ENCODE measurements around the gene RBM44.
"Not testable (repeated sequence)": the region's sequence is repeated elsewhere in the genome, so short reads cannot be mapped to it uniquely, and the experiment has no call there.

The RBM44 gene

DNA sequence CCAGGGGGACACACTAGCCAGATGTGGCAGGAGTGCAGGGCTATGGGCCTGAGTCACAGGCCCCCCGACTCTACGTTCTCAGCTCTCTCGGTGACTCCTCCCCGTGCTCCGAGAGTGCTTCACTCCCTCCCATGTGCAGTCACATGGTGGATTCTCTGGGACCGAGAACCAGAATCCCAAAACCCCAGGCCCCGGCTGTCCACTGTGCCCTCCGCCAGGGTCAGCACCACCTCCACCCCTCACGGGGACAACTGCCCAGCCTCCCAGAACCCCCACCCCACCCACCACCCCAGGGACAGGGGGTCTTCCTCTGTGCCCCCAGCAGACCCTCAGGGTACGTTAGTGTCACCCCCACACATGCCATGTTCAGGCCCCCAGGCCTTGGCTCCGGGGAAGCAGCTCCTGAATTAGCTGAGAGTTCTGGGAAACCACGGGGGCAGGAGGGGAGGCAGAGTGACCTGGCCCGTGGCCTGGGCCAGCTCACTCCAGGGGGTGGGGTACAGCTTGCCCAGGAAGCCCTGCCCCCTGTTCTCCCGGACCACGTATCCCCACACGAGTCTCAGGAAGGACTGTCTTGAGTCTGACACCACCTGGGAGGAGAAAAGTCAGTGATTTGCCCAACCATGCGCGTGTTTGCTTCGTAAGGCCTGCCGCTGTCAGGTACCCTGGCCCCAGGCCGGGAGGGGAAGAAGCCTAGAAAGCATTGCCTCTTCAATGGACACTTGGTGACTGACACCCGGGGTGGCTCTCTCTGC is 65.3 kb downstream of the RBM44 start:
- Histone ChIP-seq H3K9me3 (ENCODE audit: control insufficient read depth, low read length) (no peaks in the 10 kb centered on the region), H3K27me3 (ENCODE audit: control insufficient read depth, insufficient read depth, low read length, poor library complexity, severe bottlenecking) (peaks cover 38% of the 10 kb centered on the region), H3K4me1 (ENCODE audit: control insufficient read depth, insufficient read depth, low read length) (peaks cover 12% of the 10 kb centered on the region), H3K27ac (ENCODE audit: insufficient read depth, low read depth, low read length, poor library complexity, severe bottlenecking) (no peak overlapping the region), H3K4me3 (ENCODE audit: insufficient read depth, low read depth, low read length) (no peak overlapping the region), H3K36me3 (ENCODE audit: control insufficient read depth, insufficient read depth, low read length) (no peaks in the 10 kb centered on the region)
- 61 to 65% methylated on average over 22 of the region's 22 CpGs for WGBS, 2 experiments

DNA sequence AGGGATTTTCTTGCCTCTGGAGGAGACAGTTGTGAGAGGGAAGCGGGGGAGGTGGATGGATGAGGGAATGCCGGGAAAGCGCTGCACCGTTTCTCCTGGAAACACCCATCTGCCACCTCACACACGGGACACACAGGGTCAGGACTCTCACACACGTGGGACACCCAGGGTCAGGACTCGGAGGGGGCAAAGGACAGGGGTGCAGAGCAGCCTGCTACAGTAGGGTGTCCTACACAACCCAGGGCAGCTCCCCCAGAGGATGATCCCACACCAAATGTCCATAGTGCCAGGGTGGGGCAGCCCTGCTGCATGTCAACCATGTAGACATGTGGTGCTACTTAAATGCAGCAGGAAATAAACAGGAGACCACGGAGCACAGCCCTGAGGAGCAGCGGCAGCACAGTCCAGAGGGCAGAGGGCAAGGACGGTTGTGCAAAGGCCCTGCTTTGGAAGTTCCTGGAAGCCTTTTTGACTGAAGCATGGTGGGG is 65.9 kb downstream of the RBM44 start:
- Histone ChIP-seq H3K27ac (ENCODE audit: insufficient read depth, low read depth, low read length, poor library complexity, severe bottlenecking) (no peak overlapping the region), H3K4me1 (ENCODE audit: control insufficient read depth, insufficient read depth, low read length) (peaks cover 8% of the 10 kb centered on the region), H3K4me3 (ENCODE audit: insufficient read depth, low read depth, low read length) (no peak overlapping the region), H3K36me3 (ENCODE audit: control insufficient read depth, insufficient read depth, low read length) (no peaks in the 10 kb centered on the region), H3K27me3 (ENCODE audit: control insufficient read depth, insufficient read depth, low read length, poor library complexity, severe bottlenecking) (peaks cover 32% of the 10 kb centered on the region), H3K9me3 (ENCODE audit: control insufficient read depth, low read length) (no peaks in the 10 kb centered on the region)
- 72 to 73% methylated on average over 10 of the region's 10 CpGs for WGBS, 2 experiments

DNA sequence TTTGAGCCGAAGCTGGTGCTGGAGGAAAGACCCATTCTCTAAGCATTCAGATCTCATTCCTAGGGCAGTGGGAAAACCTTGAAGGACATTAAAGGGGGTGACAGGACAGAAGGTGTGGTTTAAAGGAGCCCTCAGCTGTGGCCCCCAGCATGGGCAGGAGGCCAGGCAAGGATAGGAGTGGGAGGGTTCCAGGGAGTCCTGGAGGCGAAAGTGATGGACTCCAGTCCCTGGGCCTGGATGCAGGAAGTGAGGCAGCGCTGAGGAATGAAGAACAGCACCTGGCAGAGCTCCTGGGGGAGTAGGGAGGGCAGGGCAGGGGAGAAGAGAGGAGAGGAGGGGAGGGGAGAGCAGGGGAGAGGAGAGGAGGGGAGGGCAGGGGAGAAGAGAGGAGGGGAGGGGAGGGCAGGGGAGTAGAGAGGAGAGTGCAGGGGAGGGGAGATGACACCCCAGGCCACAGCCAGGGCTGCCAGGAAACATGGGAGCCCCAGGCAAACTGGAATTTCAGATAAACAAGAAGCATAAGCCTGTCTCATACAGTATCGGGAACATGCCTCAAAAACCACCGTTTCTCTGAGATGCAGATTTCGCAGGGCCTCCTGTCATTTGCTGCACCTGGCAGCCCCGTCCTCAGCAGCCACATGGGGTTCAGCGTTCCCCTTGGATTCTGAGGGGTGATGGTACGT is 66.5 kb downstream of the RBM44 start:
- no peaks in the 10 kb centered on the region for H3K9me3 ChIP-seq (ENCODE audit: control insufficient read depth, low read length)
- H3K4me3 ChIP-seq (ENCODE audit: insufficient read depth, low read depth, low read length) = no peak overlapping the region
- 84 to 87% methylated on average over 9 of the region's 9 CpGs for WGBS, 2 experiments
- H3K27me3 ChIP-seq (ENCODE audit: control insufficient read depth, insufficient read depth, low read length, poor library complexity, severe bottlenecking) = peaks cover 26% of the 10 kb centered on the region
- H3K4me1 ChIP-seq (ENCODE audit: control insufficient read depth, insufficient read depth, low read length) = peaks cover 8% of the 10 kb centered on the region
- no peak overlapping the region for H3K27ac ChIP-seq (ENCODE audit: insufficient read depth, low read depth, low read length, poor library complexity, severe bottlenecking)
- no peaks in the 10 kb centered on the region for H3K36me3 ChIP-seq (ENCODE audit: control insufficient read depth, insufficient read depth, low read length)

DNA sequence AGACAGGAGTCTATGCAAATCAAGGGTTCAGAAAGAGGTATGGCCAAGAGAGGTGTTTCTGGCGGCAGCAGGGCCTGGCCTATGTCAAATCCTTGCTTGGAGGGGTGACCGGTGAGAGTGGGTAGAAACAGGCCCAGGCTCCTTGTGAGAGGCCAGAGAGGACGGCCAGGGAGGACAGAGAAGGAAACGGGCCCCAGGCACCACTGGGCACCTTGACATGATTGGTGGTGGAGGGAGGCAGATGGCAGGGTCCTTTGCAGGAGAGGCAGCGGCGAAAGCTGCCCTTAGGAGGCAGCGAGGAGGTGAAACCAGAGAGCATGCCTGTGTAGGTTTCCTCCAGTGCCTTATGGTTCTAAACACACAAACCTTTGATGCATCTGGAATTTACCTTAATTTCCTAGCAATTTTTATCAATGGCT is 67.1 kb downstream of the RBM44 start:
- Histone ChIP-seq H3K9me3 (ENCODE audit: control insufficient read depth, low read length) (no peaks in the 10 kb centered on the region), H3K4me3 (ENCODE audit: insufficient read depth, low read depth, low read length) (no peak overlapping the region), H3K4me1 (ENCODE audit: control insufficient read depth, insufficient read depth, low read length) (peaks cover 8% of the 10 kb centered on the region), H3K27me3 (ENCODE audit: control insufficient read depth, insufficient read depth, low read length, poor library complexity, severe bottlenecking) (peaks cover 20% of the 10 kb centered on the region), H3K27ac (ENCODE audit: insufficient read depth, low read depth, low read length, poor library complexity, severe bottlenecking) (no peak overlapping the region), H3K36me3 (ENCODE audit: control insufficient read depth, insufficient read depth, low read length) (no peaks in the 10 kb centered on the region)
- WGBS, 2 experiments = 87 to 88% methylated on average over 7 of the region's 7 CpGs

DNA sequence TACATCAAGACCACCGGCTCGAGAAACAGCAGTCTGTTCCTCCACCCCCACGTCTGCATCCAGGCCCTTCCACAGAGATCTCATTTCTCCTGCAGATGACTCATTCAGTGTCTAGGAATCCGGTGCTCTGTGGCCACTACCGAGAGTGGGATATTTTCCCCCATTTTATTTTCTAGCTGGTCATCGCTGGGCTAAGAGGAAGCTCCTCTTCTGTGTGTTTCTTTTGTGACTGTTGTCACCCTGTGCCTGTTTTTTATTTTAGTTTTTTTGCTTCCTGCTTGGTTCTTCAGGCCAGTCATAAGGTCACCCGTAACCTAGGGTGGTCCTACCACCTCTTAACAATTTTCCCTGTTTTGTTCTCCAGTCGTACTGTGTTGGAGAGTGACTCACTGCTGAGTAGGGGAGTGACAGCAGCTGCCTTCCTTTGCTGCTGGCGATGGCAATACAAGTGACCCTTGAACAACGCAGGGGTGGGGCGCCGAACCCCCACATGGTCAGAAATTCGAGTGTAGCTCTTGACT is 67.6 kb downstream of the RBM44 start:
- H3K27ac ChIP-seq (ENCODE audit: insufficient read depth, low read depth, low read length, poor library complexity, severe bottlenecking) = no peak overlapping the region
- H3K36me3 ChIP-seq (ENCODE audit: control insufficient read depth, insufficient read depth, low read length) = no peaks in the 10 kb centered on the region
- 77 to 87% methylated on average over 13 of the region's 13 CpGs for WGBS, 2 experiments

DNA sequence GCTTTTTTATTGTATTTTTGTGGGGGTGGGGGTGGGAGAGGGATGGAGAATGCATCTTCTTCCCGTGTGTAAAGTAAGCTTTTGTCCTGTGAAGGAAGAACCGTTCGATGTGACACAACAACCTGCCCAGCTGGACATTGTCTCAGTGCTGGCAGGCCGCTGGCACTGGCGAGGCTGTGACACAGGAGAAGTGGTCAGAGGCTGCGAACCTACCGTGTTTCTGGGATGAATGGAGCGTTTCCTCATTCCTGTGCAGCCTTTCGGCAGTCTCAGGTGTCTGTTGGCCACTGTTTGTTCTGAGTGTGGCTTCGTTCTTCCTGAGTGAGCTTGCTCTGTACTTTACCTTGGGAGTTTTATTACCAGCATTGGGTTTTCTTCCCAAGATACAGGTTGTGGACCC is 68.9 kb downstream of the RBM44 start:
- no peaks in the 10 kb centered on the region for H3K9me3 ChIP-seq (ENCODE audit: control insufficient read depth, low read length)
- no peak overlapping the region for H3K4me3 ChIP-seq (ENCODE audit: insufficient read depth, low read depth, low read length)
- H3K4me1 ChIP-seq (ENCODE audit: control insufficient read depth, insufficient read depth, low read length) = peaks cover 8% of the 10 kb centered on the region
- 90 to 91% methylated on average over 10 of the region's 10 CpGs for WGBS, 2 experiments
- H3K36me3 ChIP-seq (ENCODE audit: control insufficient read depth, insufficient read depth, low read length) = no peaks in the 10 kb centered on the region
- H3K27me3 ChIP-seq (ENCODE audit: control insufficient read depth, insufficient read depth, low read length, poor library complexity, severe bottlenecking) = peaks cover 3% of the 10 kb centered on the region
- no peak overlapping the region for H3K27ac ChIP-seq (ENCODE audit: insufficient read depth, low read depth, low read length, poor library complexity, severe bottlenecking)

More for the DNA sequence above, 67.6 kb downstream of the RBM44 start:
- H3K4me1 ChIP-seq (ENCODE audit: control insufficient read depth, insufficient read depth, low read length) = peaks cover 8% of the 10 kb centered on the region
- peaks cover 15% of the 10 kb centered on the region for H3K27me3 ChIP-seq (ENCODE audit: control insufficient read depth, insufficient read depth, low read length, poor library complexity, severe bottlenecking)
- no peaks in the 10 kb centered on the region for H3K9me3 ChIP-seq (ENCODE audit: control insufficient read depth, low read length)
- no peak overlapping the region for H3K4me3 ChIP-seq (ENCODE audit: insufficient read depth, low read depth, low read length)

DNA sequence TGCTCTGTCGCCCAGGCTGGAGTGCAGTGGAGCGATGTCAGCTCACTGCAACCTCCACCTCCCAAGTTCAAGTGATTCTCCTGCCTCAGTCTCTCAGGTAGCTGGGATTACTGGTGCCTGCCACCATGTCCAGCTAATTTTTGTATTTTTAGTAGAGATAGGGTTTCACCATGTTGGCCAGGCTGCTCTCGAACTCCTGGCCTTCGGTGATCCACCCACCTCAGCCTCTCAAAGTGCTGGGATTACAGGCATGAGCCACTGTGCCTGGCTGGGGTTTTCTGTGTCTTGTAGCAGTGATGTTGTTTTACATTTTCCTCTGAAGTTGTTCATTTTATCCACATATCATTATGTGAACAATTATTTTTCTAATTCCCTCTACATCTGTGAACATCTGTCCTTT is 69.5 kb downstream of the RBM44 start:
- H3K4me3 ChIP-seq (ENCODE audit: insufficient read depth, low read depth, low read length); H3K27ac ChIP-seq (ENCODE audit: insufficient read depth, low read depth, low read length, poor library complexity, severe bottlenecking): not testable (repeated sequence)
- WGBS, 2 experiments = 93 to 96% methylated on average over 4 of the region's 4 CpGs

DNA sequence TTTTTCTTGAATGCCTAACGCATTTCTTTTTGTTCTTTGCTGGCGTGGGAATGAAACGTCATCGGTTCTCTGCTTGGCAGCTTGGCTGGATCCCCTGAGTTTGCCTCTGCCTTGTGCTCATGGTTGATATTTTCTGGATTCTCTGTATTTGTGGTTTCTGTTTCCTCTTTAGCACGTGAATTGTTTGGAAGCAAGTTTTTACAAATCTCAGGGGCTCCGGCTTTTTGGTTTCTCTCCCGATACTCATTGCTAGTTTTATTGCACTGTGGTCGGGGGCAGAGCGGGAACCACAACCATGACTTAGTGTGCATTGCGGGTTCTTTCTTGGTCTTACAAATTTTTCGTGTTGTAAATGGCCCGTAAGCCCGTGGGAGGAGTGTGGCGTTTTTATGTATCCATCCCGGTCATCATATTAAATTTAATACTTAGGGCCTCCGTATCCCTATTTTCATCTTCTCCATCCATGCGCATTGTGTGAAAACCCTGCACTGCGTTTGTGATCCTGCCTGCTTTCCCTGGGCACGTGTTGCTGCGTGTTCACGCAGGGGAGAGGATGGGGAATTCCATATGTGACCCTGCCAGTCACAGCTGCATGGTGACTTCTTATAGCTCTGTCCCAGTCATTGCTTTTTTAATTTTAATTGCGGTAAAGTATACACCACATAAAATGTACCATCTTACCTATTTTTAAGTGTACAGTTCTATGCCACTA is 70.2 kb downstream of the RBM44 start:
- H3K4me1 ChIP-seq (ENCODE audit: control insufficient read depth, insufficient read depth, low read length) = peaks cover 8% of the 10 kb centered on the region
- H3K9me3 ChIP-seq (ENCODE audit: control insufficient read depth, low read length) = no peaks in the 10 kb centered on the region
- no peaks in the 10 kb centered on the region for H3K27me3 ChIP-seq (ENCODE audit: control insufficient read depth, insufficient read depth, low read length, poor library complexity, severe bottlenecking)
- no peak overlapping the region for H3K27ac ChIP-seq (ENCODE audit: insufficient read depth, low read depth, low read length, poor library complexity, severe bottlenecking)
- WGBS, 2 experiments = 92 to 94% methylated on average over 22 of the region's 22 CpGs
- no peaks in the 10 kb centered on the region for H3K36me3 ChIP-seq (ENCODE audit: control insufficient read depth, insufficient read depth, low read length)
- H3K4me3 ChIP-seq (ENCODE audit: insufficient read depth, low read depth, low read length) = no peak overlapping the region

More for the DNA sequence above, 69.5 kb downstream of the RBM44 start:
- H3K27me3 ChIP-seq (ENCODE audit: control insufficient read depth, insufficient read depth, low read length, poor library complexity, severe bottlenecking); H3K4me1 ChIP-seq (ENCODE audit: control insufficient read depth, insufficient read depth, low read length); H3K9me3 ChIP-seq (ENCODE audit: control insufficient read depth, low read length); H3K36me3 ChIP-seq (ENCODE audit: control insufficient read depth, insufficient read depth, low read length): not testable (repeated sequence)

DNA sequence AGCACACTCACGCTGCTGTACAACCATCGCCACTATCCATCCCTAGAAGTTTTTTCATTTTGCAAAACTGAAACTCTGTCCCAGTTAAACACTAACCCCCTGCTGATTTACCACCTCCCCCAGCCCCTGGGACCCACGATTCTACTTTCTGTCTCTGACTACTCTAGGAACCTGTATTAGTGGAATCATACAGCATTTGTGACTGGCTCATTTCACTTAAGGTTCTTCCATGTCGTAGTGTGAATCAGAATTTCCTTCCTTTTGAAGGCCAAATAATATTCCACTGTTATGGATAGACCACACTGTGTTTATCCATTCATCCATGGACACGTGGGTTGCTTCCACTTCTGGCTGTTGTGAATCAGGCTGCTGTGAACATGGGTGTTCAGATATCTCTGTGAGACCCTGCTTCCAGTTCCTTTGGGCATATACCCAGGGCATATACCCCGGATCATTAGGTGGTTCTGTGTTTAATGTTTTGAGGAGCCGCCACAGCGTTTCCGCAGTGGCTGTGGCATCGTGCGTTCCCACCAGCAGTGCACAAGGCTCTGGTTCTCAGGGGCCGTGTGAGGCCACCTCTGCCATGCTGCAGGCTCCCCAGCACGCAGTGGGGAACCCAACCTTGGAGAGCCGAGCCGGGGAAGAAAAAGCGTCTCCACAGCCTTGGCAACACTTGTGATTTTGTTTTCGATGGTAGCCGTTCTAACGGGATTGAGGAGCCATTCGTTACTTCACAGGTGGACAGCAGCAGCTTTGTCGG is 70.9 kb downstream of the RBM44 start:
- no peaks in the 10 kb centered on the region for H3K27me3 ChIP-seq (ENCODE audit: control insufficient read depth, insufficient read depth, low read length, poor library complexity, severe bottlenecking)
- H3K36me3 ChIP-seq (ENCODE audit: control insufficient read depth, insufficient read depth, low read length) = no peaks in the 10 kb centered on the region
- H3K9me3 ChIP-seq (ENCODE audit: control insufficient read depth, low read length) = no peaks in the 10 kb centered on the region
- peaks cover 1% of the 10 kb centered on the region for H3K4me1 ChIP-seq (ENCODE audit: control insufficient read depth, insufficient read depth, low read length)
- 95% methylated on average over 21 of the region's 21 CpGs for WGBS, 2 experiments
- H3K27ac ChIP-seq (ENCODE audit: insufficient read depth, low read depth, low read length, poor library complexity, severe bottlenecking) = no peak overlapping the region
- H3K4me3 ChIP-seq (ENCODE audit: insufficient read depth, low read depth, low read length) = no peak overlapping the region
